HG03378 (cell line): ENCODE results near the gene EFCAB8.
"Not testable (repeated sequence)": the region's sequence is repeated elsewhere in the genome, so short reads cannot be mapped to it uniquely, and the experiment has no call there.

Source experiments
- ATAC-seq: cut with Tn5 transposase; IDR thresholded peaks from one replicate; pipeline ENCODE4 v1.9.1; 2021; ENCODE audit warnings: mild to moderate bottlenecking, moderate library complexity; ENCODE audit not compliant: unreplicated experiment

EFCAB8 gene

DNA sequence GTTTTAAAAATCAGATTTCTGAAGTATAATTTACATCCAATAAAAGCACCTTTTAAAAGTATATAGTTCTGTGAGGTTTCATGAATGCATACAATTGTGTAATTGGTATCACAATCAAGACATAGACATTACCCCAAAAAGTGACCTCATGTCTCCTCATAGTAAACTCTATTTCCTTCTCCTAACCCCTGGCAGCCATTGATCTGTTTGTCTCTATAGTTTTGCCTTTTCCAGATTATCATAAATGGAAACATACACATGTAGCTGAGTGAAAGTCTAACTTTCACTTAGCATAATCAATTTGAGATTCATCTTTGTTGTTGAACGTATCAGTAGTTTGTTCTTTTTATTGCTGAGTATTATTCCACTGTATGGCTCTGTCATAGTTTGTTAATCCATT, 87.9 kb downstream of the EFCAB8 start:
- no peak for ATAC-seq

DNA sequence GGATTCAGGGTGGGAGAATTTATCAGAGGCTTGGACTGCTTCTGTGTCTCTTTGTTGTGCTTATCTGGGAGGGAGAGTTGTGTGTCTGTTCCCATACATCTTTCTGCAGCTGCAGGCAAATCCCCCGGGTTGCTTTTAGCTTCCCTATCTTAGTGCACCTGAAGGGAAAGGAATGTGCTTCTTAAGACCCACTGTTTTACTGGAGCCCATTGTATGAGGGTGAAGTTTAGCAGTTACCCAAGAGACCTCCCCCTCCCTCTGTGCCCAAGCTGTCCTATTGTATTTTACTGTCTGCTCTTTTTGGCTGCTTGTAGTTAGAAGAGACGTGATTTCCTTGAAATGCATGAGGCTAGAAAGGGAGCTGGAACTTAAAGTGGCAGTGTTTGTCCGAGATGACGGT, 91.8 kb downstream of the EFCAB8 start:
- ATAC-seq, result not testable (repeated sequence)

DNA sequence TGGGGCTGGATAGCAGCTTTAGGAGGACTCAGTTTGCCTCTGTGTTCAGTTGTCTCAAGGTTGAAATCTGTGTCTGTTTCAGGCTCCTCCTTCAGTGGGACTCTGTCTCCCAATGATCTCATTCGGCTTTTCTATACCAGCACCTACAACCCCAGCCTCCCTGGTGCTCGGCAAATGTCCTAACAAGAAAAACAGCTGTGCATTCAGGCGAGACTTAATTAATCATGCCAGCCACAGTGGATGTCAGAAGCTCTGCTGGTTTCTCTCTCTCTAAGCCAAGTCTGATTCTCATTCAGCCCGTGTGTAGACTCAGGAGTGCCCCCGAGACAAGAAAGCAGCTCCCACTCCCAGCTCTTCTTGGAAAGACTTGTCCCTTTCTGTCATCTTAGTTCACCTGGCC, 98.7 kb downstream of the EFCAB8 start:
- ATAC-seq, result no peak

- ATAC-seq, result no peak
Observed at GRCh38 chr20:32958574-32958973, 99.9 kb downstream of the EFCAB8 start.

DNA sequence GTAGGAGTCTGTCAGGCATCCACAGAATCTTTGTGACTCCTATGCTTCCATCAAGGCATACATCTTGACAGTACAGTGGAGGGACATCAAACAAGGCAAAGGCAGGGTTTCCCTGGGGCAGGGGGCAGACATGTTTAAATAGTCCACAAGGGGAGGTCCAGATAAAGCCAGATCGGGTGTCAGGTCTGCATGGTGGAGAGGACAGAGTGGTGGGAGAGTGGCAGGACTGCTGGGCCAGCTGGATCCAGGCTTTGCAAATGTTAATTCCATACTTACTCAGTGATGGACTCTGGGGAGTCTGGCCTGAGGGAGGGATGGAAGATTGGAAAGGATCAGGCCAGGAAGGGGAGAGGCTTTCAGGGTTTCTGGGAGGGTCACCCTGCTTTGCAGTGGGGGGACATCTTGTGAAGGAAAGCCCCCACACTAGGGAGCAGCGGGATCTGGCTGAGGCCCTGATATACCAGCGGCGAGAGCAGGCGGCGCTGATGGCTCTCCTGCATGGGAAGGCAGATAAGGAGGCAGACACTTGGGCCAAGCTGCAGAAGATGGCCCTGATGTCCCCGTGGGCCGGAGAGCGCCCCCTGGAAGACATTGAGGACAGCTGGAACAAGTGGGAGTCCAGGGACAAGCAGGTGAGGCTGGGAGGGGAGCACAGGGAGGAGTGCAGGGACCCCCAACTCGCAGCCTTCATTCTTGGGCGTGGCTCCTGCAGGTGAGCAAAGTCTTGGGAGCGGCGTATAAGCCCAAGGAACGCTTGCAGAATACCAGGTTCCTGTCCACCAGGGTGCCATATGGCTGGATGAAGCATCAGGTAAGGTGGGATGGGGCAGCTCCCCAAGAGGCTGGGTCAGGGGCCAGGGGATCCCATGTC, 100.9 kb downstream of the EFCAB8 start:
- no peak for ATAC-seq

DNA sequence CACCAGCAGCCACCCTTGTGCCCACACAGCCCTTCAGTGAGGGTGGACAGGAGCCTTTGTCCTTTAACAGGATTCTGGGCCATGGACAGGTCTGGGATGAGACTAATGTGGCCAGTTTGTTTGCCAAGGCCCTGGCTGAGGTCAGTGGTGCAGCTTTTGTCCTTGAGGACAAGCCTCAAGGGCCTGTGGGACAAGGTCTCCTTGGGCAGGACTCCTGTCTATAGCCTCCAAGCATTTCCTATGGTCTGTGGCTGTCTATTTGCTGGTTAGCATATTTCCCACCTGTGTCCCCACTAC, 101.4 kb downstream of the EFCAB8 start:
- no peak for ATAC-seq

DNA sequence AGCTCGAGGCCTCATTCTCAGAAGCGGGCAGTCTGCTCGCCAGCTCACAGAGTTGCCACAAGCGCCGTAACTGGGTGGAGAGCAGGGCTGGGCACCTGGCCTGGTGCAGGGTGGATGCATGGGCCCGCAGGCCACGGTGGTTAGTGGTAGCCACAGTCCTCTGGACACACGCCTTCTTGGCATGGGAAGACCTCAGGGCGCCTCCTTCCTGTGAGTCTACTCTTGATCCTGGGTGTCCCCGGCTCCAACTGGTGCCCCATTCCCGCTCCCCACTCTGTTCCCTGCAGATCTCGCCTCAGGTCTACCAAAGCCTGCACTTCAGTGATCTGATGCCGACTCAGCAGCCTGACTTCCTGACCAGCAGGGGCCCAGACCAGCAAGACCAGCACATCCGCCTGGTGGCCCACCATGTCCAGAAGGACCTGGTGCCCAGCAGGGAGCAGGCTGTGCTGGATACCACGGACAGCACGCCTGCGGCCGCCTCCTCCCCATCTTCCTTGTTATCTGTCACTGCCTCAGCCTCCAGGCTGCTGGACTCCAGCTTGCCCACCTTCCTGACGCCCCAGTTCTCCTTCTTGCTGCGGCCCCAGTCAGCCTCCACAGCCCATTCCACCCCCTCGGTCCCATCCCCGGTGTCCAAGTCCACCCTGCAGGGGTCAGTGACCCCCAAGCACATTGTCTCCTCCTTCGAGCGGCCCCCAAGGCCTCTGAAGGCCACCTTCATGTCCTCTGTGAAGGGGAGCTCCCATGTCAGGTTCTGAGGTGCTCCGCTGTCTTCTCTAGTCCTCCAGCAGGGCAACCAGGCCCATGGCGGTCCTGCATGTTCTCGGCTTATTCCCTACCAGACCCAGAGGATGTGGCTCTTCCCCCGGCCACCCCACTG, 102.4 kb downstream of the EFCAB8 start:
- no peak for ATAC-seq

- no peak for ATAC-seq
Observed at GRCh38 chr20:32962053-32962452, 103.3 kb downstream of the EFCAB8 start.

GRCh38 chr20:32962646-32963045, 103.9 kb downstream of the EFCAB8 start:
- ATAC-seq, result not testable (repeated sequence)

GRCh38 chr20:32963176-32963575, 104.5 kb downstream of the EFCAB8 start:
- ATAC-seq, result no peak

DNA sequence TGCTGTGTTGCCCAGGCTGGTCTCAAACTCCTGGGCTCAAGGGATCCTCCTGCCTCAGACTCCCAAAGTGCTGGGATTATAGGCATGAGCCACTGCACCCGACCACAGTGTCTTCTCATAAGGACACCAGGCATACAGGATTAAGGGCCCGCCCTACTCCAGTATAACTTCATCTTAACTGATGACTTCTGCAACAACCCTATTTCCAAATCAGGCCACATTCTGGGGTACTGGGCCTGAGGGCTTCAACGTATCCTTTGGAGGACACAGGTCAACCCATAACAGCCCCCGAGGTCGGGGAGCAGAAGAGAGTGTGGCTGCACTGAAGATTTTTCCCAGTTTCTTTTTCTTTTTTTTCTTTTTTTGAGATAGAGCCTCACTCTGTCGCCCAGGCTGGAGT, 105.9 kb downstream of the EFCAB8 start:
- no peak for ATAC-seq

DNA sequence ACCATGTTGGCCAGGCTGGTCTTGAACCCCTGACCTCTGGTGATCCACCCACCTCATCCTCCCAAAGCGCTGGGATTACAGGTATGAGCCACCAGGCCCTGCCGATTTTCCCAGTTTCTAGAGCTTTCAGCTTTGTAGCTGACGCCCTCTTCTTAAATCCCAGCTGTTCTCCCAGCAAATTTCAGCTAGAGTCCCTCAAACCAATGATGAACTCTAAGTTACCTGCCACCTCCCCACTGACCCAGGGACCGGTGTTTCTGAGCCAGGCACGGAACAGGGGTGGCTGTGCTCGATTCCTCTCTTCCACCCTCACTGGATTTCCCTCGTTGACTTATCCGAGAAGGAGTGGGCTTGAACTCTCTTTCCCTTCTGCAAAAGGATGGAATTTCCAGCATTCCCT, 106.4 kb downstream of the EFCAB8 start:
- ATAC-seq, result no peak

- no peak for ATAC-seq
Observed at GRCh38 chr20:32965581-32966373, 107.1 kb downstream of the EFCAB8 start.

DNA sequence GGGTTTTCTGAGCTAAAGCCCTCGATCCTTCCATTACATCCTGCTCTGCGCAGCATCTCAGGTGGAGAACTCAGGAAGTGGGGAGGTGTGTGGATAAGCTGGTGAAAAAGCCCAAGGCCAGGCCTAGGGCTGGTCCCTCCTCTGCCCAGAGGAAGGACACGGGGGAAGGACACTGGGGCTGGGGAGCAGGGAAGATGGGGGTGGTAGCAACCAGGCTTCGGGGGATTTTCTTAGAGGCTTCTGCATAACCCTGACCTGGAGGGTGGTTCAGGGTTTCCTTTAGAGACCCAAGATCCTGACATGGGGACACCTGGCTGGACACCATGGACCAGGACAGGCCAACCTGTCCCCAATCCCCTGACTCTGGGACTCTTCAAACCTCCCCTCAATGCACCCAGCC, 107.7 kb downstream of the EFCAB8 start:
- no peak for ATAC-seq

DNA sequence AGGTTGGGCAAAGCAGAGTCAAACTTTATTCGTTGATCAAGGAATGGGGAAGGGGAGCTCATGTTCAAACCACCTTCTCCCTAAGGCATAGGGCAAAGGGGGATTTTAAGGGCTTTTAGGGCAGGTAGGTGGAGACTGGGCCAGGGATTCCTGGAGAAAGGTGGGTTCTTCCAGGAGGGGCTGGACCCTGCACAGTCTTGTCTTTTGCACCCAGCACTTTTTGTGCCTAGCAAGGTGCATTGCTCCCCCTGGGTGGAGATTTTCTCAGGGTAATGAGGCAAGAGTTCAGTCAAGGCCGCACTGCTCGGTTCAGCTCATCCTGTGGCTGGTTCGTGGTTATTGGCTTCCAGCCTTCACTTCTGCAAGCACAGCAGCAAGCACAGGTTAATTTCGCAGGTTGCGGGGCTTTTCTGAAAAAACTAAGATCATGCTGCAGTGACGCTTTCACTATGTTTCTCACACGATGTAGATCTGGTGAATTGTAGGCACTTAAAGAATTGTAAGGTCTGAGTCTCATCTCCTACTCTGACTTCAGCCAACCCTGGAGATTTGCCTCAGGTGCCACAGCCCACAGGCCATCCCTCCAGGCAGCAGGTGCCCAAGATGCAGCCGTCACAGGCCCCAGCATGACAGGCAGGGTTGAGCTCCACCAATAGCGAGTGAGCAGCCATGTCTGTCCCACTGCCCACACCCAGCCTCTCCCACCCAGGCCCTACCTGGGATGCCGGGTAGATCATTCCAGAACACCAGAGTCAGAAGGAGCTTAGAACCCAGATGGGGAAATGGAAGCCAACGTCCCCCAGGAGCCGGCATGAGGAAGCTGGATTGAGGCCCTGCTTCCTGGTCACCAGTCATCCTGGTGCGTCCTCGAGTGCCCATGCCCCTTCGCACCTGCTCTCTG, 108.4 kb downstream of the EFCAB8 start:
- no peak for ATAC-seq

DNA sequence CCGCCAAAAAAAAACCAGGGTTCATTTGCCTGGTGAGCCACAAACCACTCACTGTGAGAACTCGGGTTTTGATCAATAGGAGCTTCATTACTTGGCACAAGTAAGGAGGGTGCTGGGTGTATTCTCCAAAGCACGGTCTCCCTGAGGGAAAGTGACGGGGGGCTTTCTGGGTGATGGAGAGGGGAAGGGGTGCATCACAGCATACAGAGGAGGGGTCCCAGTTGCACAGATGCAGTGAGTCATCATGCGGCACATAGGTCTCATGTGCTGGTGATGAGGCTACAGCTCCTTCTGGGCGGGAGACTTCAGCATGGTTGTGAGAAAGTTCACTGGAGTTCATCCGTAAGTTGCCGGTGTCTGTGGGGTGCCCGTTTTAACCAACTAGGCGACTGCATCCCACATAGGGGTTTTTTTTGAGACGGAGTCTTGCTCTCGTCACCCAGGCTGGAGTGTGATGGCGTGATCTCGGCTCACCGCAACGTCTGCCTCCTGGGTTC, 109.3 kb downstream of the EFCAB8 start:
- ATAC-seq, result no peak

GRCh38 chr20:32968478-32969241, 109.9 kb downstream of the EFCAB8 start:
- ATAC-seq, result no peak

DNA sequence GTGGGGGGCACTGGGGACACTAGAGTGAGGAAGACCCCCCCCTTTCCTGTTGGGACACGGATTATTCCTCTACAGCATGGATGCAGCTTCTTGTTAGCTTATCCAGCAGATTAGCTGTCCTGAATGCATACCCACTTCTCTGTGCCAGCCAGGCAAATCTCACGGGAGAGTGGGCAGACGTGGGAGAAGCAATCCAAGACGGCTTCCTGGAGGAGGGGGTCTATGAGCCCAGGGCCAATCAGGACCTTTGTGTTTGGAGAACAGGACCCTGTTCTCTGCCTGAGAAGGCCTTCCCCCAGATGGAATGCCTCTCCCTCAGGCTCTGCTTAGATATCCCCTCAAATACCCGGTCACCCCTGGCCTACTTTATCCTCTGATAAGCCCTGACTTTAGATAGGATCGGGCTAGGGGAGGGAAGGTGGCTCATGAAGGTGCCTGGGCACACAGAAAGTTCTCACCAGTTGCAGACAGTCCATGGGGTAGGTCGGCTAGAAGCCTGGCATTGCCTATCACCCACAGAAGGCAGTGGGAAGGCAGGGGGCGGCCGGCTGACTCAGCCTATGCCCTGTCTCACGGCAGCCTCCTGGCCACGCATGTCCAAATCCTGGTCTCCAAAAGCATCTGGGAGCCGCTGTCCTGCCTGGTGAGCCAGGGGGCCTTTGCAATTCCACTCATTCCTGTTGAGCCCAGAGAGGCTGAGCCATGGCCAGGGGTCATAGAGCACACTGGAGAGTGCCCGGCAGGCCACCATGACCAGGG, 110.8 kb downstream of the EFCAB8 start:
- ATAC-seq, result no peak
